ENCODE results near the gene ZNF138.
"Not testable (repeated sequence)": the region's sequence is repeated elsewhere in the genome, so short reads cannot be mapped to it uniquely, and the experiment has no call there.

Gene ZNF138

GRCh38 chr7:64793106-64793755, 997 bp upstream of the ZNF138 start:
- Histone ChIP-seq H2BK15ac (ENCODE audit: low read depth, poor library complexity, severe bottlenecking) (no peak overlapping the region), H3K4me2 (ENCODE audit: low read length, poor library complexity, severe bottlenecking) (no peak overlapping the region), H3K36me3 (ENCODE audit: control insufficient read depth in 1 of 2, insufficient read depth in 2 of 2, low read depth in 1 of 2, low read length in 2 of 2) (peaks cover 0 to 3% of the 10 kb centered on the region in 2 experiments), H2BK12ac (ENCODE audit: low read length in 2 of 2) (no peak overlapping the region), H3K4me1 (ENCODE audit: control insufficient read depth, insufficient read depth, low read depth, low read length) (no peaks in the 10 kb centered on the region), H3K18ac (ENCODE audit: low read depth in 1 of 2, low read length in 2 of 2) (no peak overlapping the region), H3K4ac (ENCODE audit: low read depth in 1 of 2, low read length in 2 of 2) (no peak overlapping the region), H3K27ac (ENCODE audit: low read length, poor library complexity, severe bottlenecking) (no peak overlapping the region), H3K9me3 (ENCODE audit: control insufficient read depth, low read length) (no peaks in the 10 kb centered on the region), H2AK5ac (ENCODE audit: low read length, severe bottlenecking) (no peak overlapping the region), H3K9ac (ENCODE audit: low read length) (no peak overlapping the region), H3K27me3 (ENCODE audit: control insufficient read depth in 1 of 2, insufficient read depth in 1 of 2, low read length in 2 of 2) (no peaks in the 10 kb centered on the region), H2BK5ac (ENCODE audit: low read depth, low read length, poor library complexity, severe bottlenecking) (no peak overlapping the region), H4K8ac (ENCODE audit: low read length) (no peak overlapping the region), H3K14ac (ENCODE audit: low read length in 2 of 2) (no peak overlapping the region), H3K79me1 (replicated peaks; ENCODE audit: low read length, poor library complexity, severe bottlenecking) (peaks cover 16% of the 10 kb centered on the region), H2AFZ (ENCODE audit: low read depth, low read length) (no peak overlapping the region), H4K91ac (ENCODE audit: low read length) (no peak overlapping the region), H2BK120ac (ENCODE audit: low read depth, low read length) (no peak overlapping the region), H3K4me3 (ENCODE audit: insufficient read depth in 1 of 2, low read depth in 1 of 2, low read length in 2 of 2) (no peak overlapping the region), H3K23ac (ENCODE audit: low read length in 2 of 2) (no peak overlapping the region)
- 100% methylated on average over 4 of the region's 4 CpGs for WGBS
- DNase-seq: no peak

- no peaks in the 10 kb centered on the region for H3K9me3 ChIP-seq (ENCODE audit: control insufficient read depth, low read length)
- DNase-seq: no peak
- H2BK120ac ChIP-seq (ENCODE audit: low read depth, low read length): no peak overlapping the region
- no peak overlapping the region for H4K8ac ChIP-seq (ENCODE audit: low read length)
- no peak overlapping the region for H2BK5ac ChIP-seq (ENCODE audit: low read depth, low read length, poor library complexity, severe bottlenecking)
- peaks cover 10 to 15% of the 10 kb centered on the region in 2 experiments for H3K36me3 ChIP-seq (ENCODE audit: control insufficient read depth in 1 of 2, insufficient read depth in 2 of 2, low read depth in 1 of 2, low read length in 2 of 2)
- H3K23ac ChIP-seq (ENCODE audit: low read length in 2 of 2): no peak overlapping the region
- peaks cover 19% of the 10 kb centered on the region for H3K79me1 ChIP-seq (replicated peaks; ENCODE audit: low read length, poor library complexity, severe bottlenecking)
- H3K18ac ChIP-seq (ENCODE audit: low read depth in 1 of 2, low read length in 2 of 2): no peak overlapping the region
- no peak overlapping the region for H3K27ac ChIP-seq (ENCODE audit: low read length, poor library complexity, severe bottlenecking)
- H2BK12ac ChIP-seq (ENCODE audit: low read length in 2 of 2): no peak overlapping the region
- no peaks in the 10 kb centered on the region for H3K27me3 ChIP-seq (ENCODE audit: control insufficient read depth in 1 of 2, insufficient read depth in 1 of 2, low read length in 2 of 2)
- 0% methylated on average over 1 of the region's 1 CpG for WGBS
- no peaks in the 10 kb centered on the region for H3K4me1 ChIP-seq (ENCODE audit: control insufficient read depth, insufficient read depth, low read depth, low read length)
- H3K4ac ChIP-seq (ENCODE audit: low read depth in 1 of 2, low read length in 2 of 2): no peak overlapping the region
- no peak overlapping the region for H2AFZ ChIP-seq (ENCODE audit: low read depth, low read length)
- H3K4me3 ChIP-seq (ENCODE audit: insufficient read depth in 1 of 2, low read depth in 1 of 2, low read length in 2 of 2): peak overlapping the region in 1 of 2 experiments; percentile 86
- no peak overlapping the region for H2BK15ac ChIP-seq (ENCODE audit: low read depth, poor library complexity, severe bottlenecking)
- peak overlapping the region; percentile 97 for H3K9ac ChIP-seq (ENCODE audit: low read length)
- no peak overlapping the region for H4K91ac ChIP-seq (ENCODE audit: low read length)
- H3K14ac ChIP-seq (ENCODE audit: low read length in 2 of 2): no peak overlapping the region
- peak overlapping the region; percentile 64 for H3K4me2 ChIP-seq (ENCODE audit: low read length, poor library complexity, severe bottlenecking)
- no peak overlapping the region for H2AK5ac ChIP-seq (ENCODE audit: low read length, severe bottlenecking)
Observed at GRCh38 chr7:64795176-64795575, 948 bp downstream of the ZNF138 start.

GRCh38 chr7:64799169-64799568, 4.9 kb downstream of the ZNF138 start:
- not testable (repeated sequence) for H3K9me3 ChIP-seq (ENCODE audit: control insufficient read depth, low read length); H2BK15ac ChIP-seq (ENCODE audit: low read depth, poor library complexity, severe bottlenecking); H3K27ac ChIP-seq (ENCODE audit: low read length, poor library complexity, severe bottlenecking); H3K4me2 ChIP-seq (ENCODE audit: low read length, poor library complexity, severe bottlenecking); H3K4me3 ChIP-seq (ENCODE audit: insufficient read depth in 1 of 2, low read depth in 1 of 2, low read length in 2 of 2); H3K4ac ChIP-seq (ENCODE audit: low read depth in 1 of 2, low read length in 2 of 2); H3K27me3 ChIP-seq (ENCODE audit: control insufficient read depth in 1 of 2, insufficient read depth in 1 of 2, low read length in 2 of 2); H3K18ac ChIP-seq (ENCODE audit: low read depth in 1 of 2, low read length in 2 of 2); H2AFZ ChIP-seq (ENCODE audit: low read depth, low read length); DNase-seq; H2BK12ac ChIP-seq (ENCODE audit: low read length in 2 of 2); H3K14ac ChIP-seq (ENCODE audit: low read length in 2 of 2); H3K9ac ChIP-seq (ENCODE audit: low read length); H3K4me1 ChIP-seq (ENCODE audit: control insufficient read depth, insufficient read depth, low read depth, low read length); H4K91ac ChIP-seq (ENCODE audit: low read length); H3K23ac ChIP-seq (ENCODE audit: low read length in 2 of 2); H4K8ac ChIP-seq (ENCODE audit: low read length); H2AK5ac ChIP-seq (ENCODE audit: low read length, severe bottlenecking); H2BK120ac ChIP-seq (ENCODE audit: low read depth, low read length); H2BK5ac ChIP-seq (ENCODE audit: low read depth, low read length, poor library complexity, severe bottlenecking)
- WGBS: 98% methylated on average over 8 of the region's 8 CpGs
- peaks cover 10 to 29% of the 10 kb centered on the region in 2 experiments for H3K36me3 ChIP-seq (ENCODE audit: control insufficient read depth in 1 of 2, insufficient read depth in 2 of 2, low read depth in 1 of 2, low read length in 2 of 2)
- peaks cover 25% of the 10 kb centered on the region for H3K79me1 ChIP-seq (replicated peaks; ENCODE audit: low read length, poor library complexity, severe bottlenecking)

GRCh38 chr7:64802699-64803098, 8.5 kb downstream of the ZNF138 start:
- H4K91ac ChIP-seq (ENCODE audit: low read length): no peak overlapping the region
- WGBS: 43% methylated on average over 2 of the region's 2 CpGs
- peaks cover 24% of the 10 kb centered on the region for H3K79me1 ChIP-seq (replicated peaks; ENCODE audit: low read length, poor library complexity, severe bottlenecking)
- H3K4me3 ChIP-seq (ENCODE audit: insufficient read depth in 1 of 2, low read depth in 1 of 2, low read length in 2 of 2): no peak overlapping the region
- no peak overlapping the region for H2BK120ac ChIP-seq (ENCODE audit: low read depth, low read length)
- H3K9me3 ChIP-seq (ENCODE audit: control insufficient read depth, low read length): peaks cover 5% of the 10 kb centered on the region
- no peak overlapping the region for H2BK5ac ChIP-seq (ENCODE audit: low read depth, low read length, poor library complexity, severe bottlenecking)
- no peak for DNase-seq
- H3K18ac ChIP-seq (ENCODE audit: low read depth in 1 of 2, low read length in 2 of 2): no peak overlapping the region
- peaks cover 13 to 29% of the 10 kb centered on the region in 2 experiments for H3K36me3 ChIP-seq (ENCODE audit: control insufficient read depth in 1 of 2, insufficient read depth in 2 of 2, low read depth in 1 of 2, low read length in 2 of 2)
- H3K4ac ChIP-seq (ENCODE audit: low read depth in 1 of 2, low read length in 2 of 2): no peak overlapping the region
- no peaks in the 10 kb centered on the region for H3K4me1 ChIP-seq (ENCODE audit: control insufficient read depth, insufficient read depth, low read depth, low read length)
- H2AK5ac ChIP-seq (ENCODE audit: low read length, severe bottlenecking): no peak overlapping the region
- no peak overlapping the region for H3K14ac ChIP-seq (ENCODE audit: low read length in 2 of 2)
- no peaks in the 10 kb centered on the region for H3K27me3 ChIP-seq (ENCODE audit: control insufficient read depth in 1 of 2, insufficient read depth in 1 of 2, low read length in 2 of 2)
- no peak overlapping the region for H2BK12ac ChIP-seq (ENCODE audit: low read length in 2 of 2)
- H3K9ac ChIP-seq (ENCODE audit: low read length): no peak overlapping the region
- no peak overlapping the region for H3K4me2 ChIP-seq (ENCODE audit: low read length, poor library complexity, severe bottlenecking)
- H2BK15ac ChIP-seq (ENCODE audit: low read depth, poor library complexity, severe bottlenecking): no peak overlapping the region
- no peak overlapping the region for H4K8ac ChIP-seq (ENCODE audit: low read length)
- no peak overlapping the region for H3K23ac ChIP-seq (ENCODE audit: low read length in 2 of 2)
- H3K27ac ChIP-seq (ENCODE audit: low read length, poor library complexity, severe bottlenecking): no peak overlapping the region
- no peak overlapping the region for H2AFZ ChIP-seq (ENCODE audit: low read depth, low read length)

All from mesenchymal stem cell (in vitro differentiated cells and primary cell).